B cell (primary cell): ENCODE data around the gene ADAM17.

Experiments used
- CTCF ChIP-seq: fragments of 200-600 bp; IDR thresholded peaks from one replicate; pipeline ENCODE4 v1.8.0; 2022; ENCODE audit warnings: antibody characterized with exemption, mild to moderate bottlenecking
- EZH2 ChIP-seq: IDR thresholded peaks from 2 replicates; pipeline ENCODE4 v1.6.1; 2012; ENCODE audit warnings: borderline replicate concordance, low read depth, mild to moderate bottlenecking, moderate library complexity, low read length; ENCODE audit not compliant: insufficient read depth, poor library complexity, severe bottlenecking

GRCh38 chr2:9536504-9536903 is 19.1 kb downstream of the ADAM17 start:
- TF ChIP-seq CTCF (no peak), EZH2 (no peak)
